ENCODE measurements around the gene ABCG5. TPM values are rescaled to one million over a fixed set of nuclear protein-coding genes. Genes with fewer than 3 reads are reported as not detected.

ABCG5 gene
- polyA plus RNA-seq, 4 donors: 0.44 to 0.76 (median 0.65) TPM

GRCh38 chr2:43812006-43812405 is 26.6 kb downstream of the ABCG5 start:
- no peak for DNase-seq (ENCODE audit: low read depth in 4 of 4, low spot score in 2 of 4)

- no peak for DNase-seq (ENCODE audit: low read depth in 4 of 4, low spot score in 2 of 4)
Observed at GRCh38 chr2:43810888-43811287, 27.8 kb downstream of the ABCG5 start.

- no peak for DNase-seq (ENCODE audit: low read depth in 4 of 4, low spot score in 2 of 4)
Observed at GRCh38 chr2:43810452-43810851, 28.2 kb downstream of the ABCG5 start.

- DNase-seq (ENCODE audit: low read depth in 4 of 4, low spot score in 2 of 4): no peak
Observed at GRCh38 chr2:43806719-43807031, 32.0 kb downstream of the ABCG5 start.

- DNase-seq (ENCODE audit: low read depth in 4 of 4, low spot score in 2 of 4): no peak
Observed at GRCh38 chr2:43803113-43803512, 35.5 kb downstream of the ABCG5 start.

GRCh38 chr2:43802135-43802534 is 36.5 kb downstream of the ABCG5 start:
- no peak for DNase-seq (ENCODE audit: low read depth in 4 of 4, low spot score in 2 of 4)

- no peak for DNase-seq (ENCODE audit: low read depth in 4 of 4, low spot score in 2 of 4)
Observed at GRCh38 chr2:43800894-43801293, 37.7 kb downstream of the ABCG5 start.

- DNase-seq (ENCODE audit: low read depth in 4 of 4, low spot score in 2 of 4): no peak
Observed at GRCh38 chr2:43798300-43798699, 40.3 kb downstream of the ABCG5 start.

- no peak for DNase-seq (ENCODE audit: low read depth in 4 of 4, low spot score in 2 of 4)
Observed at GRCh38 chr2:43796206-43796605, 42.4 kb downstream of the ABCG5 start.

GRCh38 chr2:43794956-43795355 is 43.7 kb downstream of the ABCG5 start:
- no peak for DNase-seq (ENCODE audit: low read depth in 4 of 4, low spot score in 2 of 4)

GRCh38 chr2:43792653-43793052 is 46.0 kb downstream of the ABCG5 start:
- DNase-seq (ENCODE audit: low read depth in 4 of 4, low spot score in 2 of 4): peak in 1 of 4 donors; percentile 37

- DNase-seq (ENCODE audit: low read depth in 4 of 4, low spot score in 2 of 4): no peak
Observed at GRCh38 chr2:43791035-43791765, 47.4 kb downstream of the ABCG5 start.

- DNase-seq (ENCODE audit: low read depth in 4 of 4, low spot score in 2 of 4): peak in 1 of 4 donors; percentile 19
Observed at GRCh38 chr2:43790147-43790546, 48.5 kb downstream of the ABCG5 start.

- no peak for DNase-seq (ENCODE audit: low read depth in 4 of 4, low spot score in 2 of 4)
Observed at GRCh38 chr2:43788646-43789045, 50.0 kb downstream of the ABCG5 start.

GRCh38 chr2:43787895-43788294 is 50.7 kb downstream of the ABCG5 start:
- no peak for DNase-seq (ENCODE audit: low read depth in 4 of 4, low spot score in 2 of 4)

GRCh38 chr2:43778233-43778632 is 60.4 kb downstream of the ABCG5 start:
- no peak for DNase-seq (ENCODE audit: low read depth in 4 of 4, low spot score in 2 of 4)

GRCh38 chr2:43777306-43777926 is 61.2 kb downstream of the ABCG5 start:
- DNase-seq (ENCODE audit: low read depth in 4 of 4, low spot score in 2 of 4): no peak

- DNase-seq (ENCODE audit: low read depth in 4 of 4, low spot score in 2 of 4): no peak
Observed at GRCh38 chr2:43776324-43776723, 62.3 kb downstream of the ABCG5 start.

GRCh38 chr2:43774617-43775016 is 64.0 kb downstream of the ABCG5 start:
- DNase-seq (ENCODE audit: low read depth in 4 of 4, low spot score in 2 of 4): no peak

GRCh38 chr2:43773876-43774613 is 64.6 kb downstream of the ABCG5 start, which contains the start of gene DYNC2LI1:
DYNC2LI1 (plus strand) TSS chr2:43774039; CDS start chr2:43774139, 100 bp downstream.
- DNase-seq (ENCODE audit: low read depth in 4 of 4, low spot score in 2 of 4): peak; percentile 77 to 92 (median 86)

GRCh38 chr2:43766006-43766405 is 72.6 kb downstream of the ABCG5 start:
- DNase-seq (ENCODE audit: low read depth in 4 of 4, low spot score in 2 of 4): no peak
